GM12878 (cell line): Measurements from ENCODE around the gene RNF181. TPM values are rescaled to one million over a fixed set of nuclear protein-coding genes. Genes with fewer than 3 reads are reported as not detected.

Experiments
- BCLAF1 ChIP-seq: fragments of 450-650 bp; IDR thresholded peaks from 2 replicates; pipeline ENCODE4 v1.6.1; 2017; ENCODE audit warnings: antibody characterized with exemption, mild to moderate bottlenecking, moderate library complexity
- BRCA1 ChIP-seq: IDR thresholded peaks from 2 replicates; pipeline ENCODE4 v1.6.1; 2011; ENCODE audit warnings: low read depth, low read length, improper control_type of control experiment
- CBFB ChIP-seq: IDR thresholded peaks from 2 replicates; pipeline ENCODE4 v1.6.1; 2016; ENCODE audit warnings: antibody characterized with exemption, low read depth
- CHD2 ChIP-seq: IDR thresholded peaks from 2 replicates; pipeline ENCODE4 v1.6.1; 2011; ENCODE audit warnings: low read depth, low read length, improper control_type of control experiment, borderline replicate concordance
- CREM ChIP-seq: IDR thresholded peaks from 2 replicates; pipeline ENCODE4 v1.6.1; 2014; ENCODE audit warnings: antibody characterized with exemption, low read depth
- DPF2 ChIP-seq: fragments of 450-650 bp; IDR thresholded peaks from 2 replicates; pipeline ENCODE4 v1.6.1; 2017; ENCODE audit warnings: mild to moderate bottlenecking
- EP300 ChIP-seq, 2 experiments: fragments of 150-350 bp in 1 of 2; IDR thresholded peaks; 2 replicates each; pipeline ENCODE4 v1.6.1; 2011 to 2012; ENCODE audit warnings: low read depth in 2 of 2, low read length in 2 of 2, borderline replicate concordance in 1 of 2, improper control_type of control experiment in 1 of 2, inconsistent platforms in 1 of 2; ENCODE audit not compliant: control insufficient read depth in 1 of 2
- IRF4 ChIP-seq: IDR thresholded peaks from 2 replicates; pipeline ENCODE4 v1.6.1; 2011; ENCODE audit warnings: low read depth, low read length
- IRF5 ChIP-seq: fragments of 450-650 bp; IDR thresholded peaks from 2 replicates; pipeline ENCODE4 v1.6.1; 2017; ENCODE audit warnings: borderline replicate concordance
- KDM1A ChIP-seq: fragments of 200-600 bp; sonication (generic); IDR thresholded peaks from 2 replicates; pipeline ENCODE4 v1.6.1; 2016; ENCODE audit warnings: borderline replicate concordance
- MEF2A ChIP-seq: IDR thresholded peaks from 2 replicates; pipeline ENCODE4 v1.6.1; 2011; ENCODE audit warnings: low read depth, mild to moderate bottlenecking, low read length, moderate library complexity; ENCODE audit not compliant: insufficient read depth
- MEF2B ChIP-seq: fragments of 450-650 bp; IDR thresholded peaks from 2 replicates; pipeline ENCODE4 v1.6.1; 2018; ENCODE audit warnings: mild to moderate bottlenecking, moderate library complexity; ENCODE audit not compliant: partially characterized antibody, poor library complexity, severe bottlenecking
- NR2F1 ChIP-seq: fragments of 450-650 bp; conservative IDR thresholded peaks from 2 replicates; pipeline ENCODE4 v1.6.1; 2017; ENCODE audit warnings: mild to moderate bottlenecking
- PAX8 ChIP-seq: fragments of 450-650 bp; IDR thresholded peaks from 2 replicates; pipeline ENCODE4 v1.6.1; 2017; ENCODE audit warnings: mild to moderate bottlenecking, moderate library complexity
- POLR2AphosphoS5 ChIP-seq: IDR thresholded peaks from 2 replicates; pipeline ENCODE4 v1.6.1; 2011; ENCODE audit warnings: mild to moderate bottlenecking, low read length, inconsistent platforms
- POU2F2 ChIP-seq: IDR thresholded peaks from 3 replicates; pipeline ENCODE4 v1.6.1; 2011; ENCODE audit warnings: low read depth, mild to moderate bottlenecking, low read length, borderline replicate concordance
- RFX5 ChIP-seq: IDR thresholded peaks from 2 replicates; pipeline ENCODE4 v1.6.1; 2011; ENCODE audit warnings: low read depth, low read length, improper control_type of control experiment
- SIX5 ChIP-seq: IDR thresholded peaks from 2 replicates; pipeline ENCODE4 v1.6.1; 2011; ENCODE audit warnings: mild to moderate bottlenecking, low read depth, low read length, moderate library complexity; ENCODE audit not compliant: severe bottlenecking
- SKIL ChIP-seq: fragments of 450-650 bp; IDR thresholded peaks from 2 replicates; pipeline ENCODE4 v1.6.1; 2017; ENCODE audit warnings: mild to moderate bottlenecking, low read depth, inconsistent platforms; ENCODE audit not compliant: poor library complexity, severe bottlenecking
- SREBF1 ChIP-seq: IDR thresholded peaks from 2 replicates; pipeline ENCODE4 v1.6.1; 2012; ENCODE audit warnings: mild to moderate bottlenecking, low read length
- ZNF24 ChIP-seq: fragments of 450-650 bp; IDR thresholded peaks from 2 replicates; pipeline ENCODE4 v1.6.1; 2017; ENCODE audit warnings: antibody characterized with exemption, mild to moderate bottlenecking
- polyA plus RNA-seq, 11 experiments: library from polyadenylated mRNA; depleted of rRNA in 4 of 11; unstranded in 6 of 11; stranded (reverse) in 5 of 11; fragments of >200 nt; fragmentation: Nextera tagmentation in 4 of 11; fragmentation: Illumina TruSeq in 1 of 11; extraction: Ambion mirVana in 4 of 11; extraction: Trizol in 1 of 11; gene quantifications; 1 replicate in 1 of 11; 2 replicates in 10 of 11; pipeline versions ENCODE4 v1.2.1 to v1.2.3, GENCODE V29; 2011 to 2016; ENCODE audit warnings: inconsistent platforms in 2 of 11, missing spikeins in 2 of 11, low read depth in 1 of 11
- total RNA-seq, 4 experiments: library from RNA; depleted of rRNA in 3 of 4; stranded (reverse); fragments of >200 nt in 3 of 4; fragmentation: Illumina TruSeq in 1 of 4; extraction: Trizol in 1 of 4; gene quantifications; 2 replicates each; pipeline versions ENCODE4 v1.2.1 to v1.2.3, GENCODE V29; 2013 to 2021
- TF ChIP-seq, protein P1 (sequence below): IDR thresholded peaks from 2 replicates; pipeline ENCODE4 v1.6.1; 2012; ENCODE audit warnings: low read depth, low read length, improper control_type of control experiment
- TF ChIP-seq, protein P2 (sequence below): IDR thresholded peaks from 2 replicates; pipeline ENCODE4 v1.6.1; 2012; ENCODE audit warnings: low read length, inconsistent platforms

Gene RNF181
- total and polyA plus RNA-seq, 10 of the 15 experiments (the other 5 are each of a cell fraction or from before 2014, with no cell fraction given), result 101 to 409 (median 213) TPM

GRCh38 chr2:85583667-85584353, 11.7 kb upstream of the RNF181 start (continued):
- TF ChIP-seq, protein P1, sequence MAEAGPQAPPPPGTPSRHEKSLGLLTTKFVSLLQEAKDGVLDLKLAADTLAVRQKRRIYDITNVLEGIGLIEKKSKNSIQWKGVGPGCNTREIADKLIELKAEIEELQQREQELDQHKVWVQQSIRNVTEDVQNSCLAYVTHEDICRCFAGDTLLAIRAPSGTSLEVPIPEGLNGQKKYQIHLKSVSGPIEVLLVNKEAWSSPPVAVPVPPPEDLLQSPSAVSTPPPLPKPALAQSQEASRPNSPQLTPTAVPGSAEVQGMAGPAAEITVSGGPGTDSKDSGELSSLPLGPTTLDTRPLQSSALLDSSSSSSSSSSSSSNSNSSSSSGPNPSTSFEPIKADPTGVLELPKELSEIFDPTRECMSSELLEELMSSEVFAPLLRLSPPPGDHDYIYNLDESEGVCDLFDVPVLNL, result no peak
- TF ChIP-seq NR2F1 (no peak), PAX8 (no peak), ZNF24 (no peak), DPF2 (0 out of 2 replicates have a peak, but pooled peaks have one; percentile 42), IRF4 (peak; percentile 69), POLR2AphosphoS5 (no peak), CHD2 (no peak), SKIL (no peak), CBFB (no peak), CREM (0 out of 2 replicates have a peak, but pooled peaks have one; percentile 37), SIX5 (no peak), IRF5 (no peak), RFX5 (no peak), POU2F2 (no peak), BRCA1 (no peak), BCLAF1 (no peak), MEF2A (no peak), KDM1A (no peak), SREBF1 (no peak), MEF2B (no peak), EP300 (IDR thresholded peaks at IDR 0.05; ENCODE audit: borderline replicate concordance in 1 of 2, control insufficient read depth in 1 of 2, low read depth in 2 of 2, low read length in 2 of 2) (no peak)
- TF ChIP-seq, protein P2, sequence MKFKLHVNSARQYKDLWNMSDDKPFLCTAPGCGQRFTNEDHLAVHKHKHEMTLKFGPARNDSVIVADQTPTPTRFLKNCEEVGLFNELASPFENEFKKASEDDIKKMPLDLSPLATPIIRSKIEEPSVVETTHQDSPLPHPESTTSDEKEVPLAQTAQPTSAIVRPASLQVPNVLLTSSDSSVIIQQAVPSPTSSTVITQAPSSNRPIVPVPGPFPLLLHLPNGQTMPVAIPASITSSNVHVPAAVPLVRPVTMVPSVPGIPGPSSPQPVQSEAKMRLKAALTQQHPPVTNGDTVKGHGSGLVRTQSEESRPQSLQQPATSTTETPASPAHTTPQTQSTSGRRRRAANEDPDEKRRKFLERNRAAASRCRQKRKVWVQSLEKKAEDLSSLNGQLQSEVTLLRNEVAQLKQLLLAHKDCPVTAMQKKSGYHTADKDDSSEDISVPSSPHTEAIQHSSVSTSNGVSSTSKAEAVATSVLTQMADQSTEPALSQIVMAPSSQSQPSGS, result no peak
